GM12875 (cell line): Measurements from ENCODE around the gene NNMT.

ENCODE experiments used
- H3K4me3 ChIP-seq: one replicate; pipeline ENCODE4 v1.5.1; 2011; ENCODE audit warnings: low read depth, low read length, control low read depth
- CTCF ChIP-seq: IDR thresholded peaks from 2 replicates; pipeline ENCODE4 v1.5.1; 2011; ENCODE audit warnings: low read depth, mild to moderate bottlenecking, control low read depth, inconsistent platforms, low read length, moderate library complexity, borderline replicate concordance; ENCODE audit not compliant: insufficient read depth

Gene NNMT

GRCh38 chr11:114253771-114254170, 42.4 kb upstream of the NNMT start:
- no peak overlapping the region for H3K4me3 ChIP-seq
- no peak for TF ChIP-seq CTCF

- no peak overlapping the region for H3K4me3 ChIP-seq
- TF ChIP-seq CTCF: no peak
Measured at GRCh38 chr11:114254571-114255146, 41.5 kb upstream of the NNMT start.

GRCh38 chr11:114255289-114255688, 40.9 kb upstream of the NNMT start:
- no peak overlapping the region for H3K4me3 ChIP-seq
- no peak for TF ChIP-seq CTCF

- no peak for TF ChIP-seq CTCF
- no peak overlapping the region for H3K4me3 ChIP-seq
Measured at GRCh38 chr11:114256176-114256966, 39.8 kb upstream of the NNMT start.

GRCh38 chr11:114256967-114257286, 39.3 kb upstream of the NNMT start:
- no peak for TF ChIP-seq CTCF

GRCh38 chr11:114257621-114258558, 38.3 kb upstream of the NNMT start:
- no peak overlapping the region for H3K4me3 ChIP-seq
- TF ChIP-seq CTCF: no peak

More at GRCh38 chr11:114256967-114257286, 39.3 kb upstream of the NNMT start:
- no peak overlapping the region for H3K4me3 ChIP-seq
